ENCODE data around the gene CISTR.

DNA sequence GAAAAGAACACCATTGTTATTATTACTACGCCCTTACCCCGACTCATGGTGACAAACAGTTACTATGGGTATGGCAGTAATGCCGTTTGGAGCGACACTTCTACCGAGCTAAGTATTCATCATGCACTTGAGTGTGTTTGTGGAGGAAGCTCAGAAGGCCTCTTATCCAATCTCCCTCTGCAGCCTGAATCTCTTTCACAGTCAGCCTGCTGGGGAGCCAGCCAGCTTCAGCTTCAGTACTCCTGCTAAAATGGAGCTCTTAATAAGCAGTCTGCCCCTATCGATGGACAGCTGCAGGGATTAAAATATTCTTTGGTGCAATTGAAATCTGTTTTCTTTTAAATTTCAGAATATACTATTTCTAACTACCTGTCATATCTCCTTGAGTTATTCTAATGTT lies 51.2 kb downstream of the CISTR start:
- TF ChIP-seq POLR2A (IDR thresholded peaks at IDR 0.05; ENCODE audit: low read depth, low read length) (no peak), POLR2AphosphoS5 (IDR thresholded peaks at IDR 0.05; ENCODE audit: low read depth, low read length) (no peak), SPI1 (IDR thresholded peaks at IDR 0.05; ENCODE audit: low read depth, low read length) (no peak)

Data from GM12891 (cell line).